NB4 (cell line): ENCODE results near the gene MIAT.

ENCODE experiments used
- DNase-seq: peaks from one replicate; pipeline ENCODE4 v3.0.0; 2010; ENCODE audit warnings: low read depth
- H3K4me3 ChIP-seq: one replicate; pipeline ENCODE4 v1.5.1; 2011; ENCODE audit warnings: mild to moderate bottlenecking, low read depth, low read length, moderate library complexity
- MYC ChIP-seq: IDR thresholded peaks from 2 replicates; pipeline ENCODE4 v1.6.1; 2011; ENCODE audit warnings: low read depth, low read length
- POLR2A ChIP-seq: IDR thresholded peaks from 2 replicates; pipeline ENCODE4 v1.6.1; 2011; ENCODE audit warnings: mild to moderate bottlenecking; ENCODE audit not compliant: insufficient read length; ENCODE audit errors: extremely low read depth
- TF ChIP-seq, protein P1 (sequence below): IDR thresholded peaks from one replicate; pipeline ENCODE4 v1.5.1; 2012; ENCODE audit warnings: low read depth, low read length
- TF ChIP-seq, protein P2 (sequence below): IDR thresholded peaks from 2 replicates; pipeline ENCODE4 v1.6.1; 2011; ENCODE audit warnings: low read depth, low read length

The MIAT gene

DNA sequence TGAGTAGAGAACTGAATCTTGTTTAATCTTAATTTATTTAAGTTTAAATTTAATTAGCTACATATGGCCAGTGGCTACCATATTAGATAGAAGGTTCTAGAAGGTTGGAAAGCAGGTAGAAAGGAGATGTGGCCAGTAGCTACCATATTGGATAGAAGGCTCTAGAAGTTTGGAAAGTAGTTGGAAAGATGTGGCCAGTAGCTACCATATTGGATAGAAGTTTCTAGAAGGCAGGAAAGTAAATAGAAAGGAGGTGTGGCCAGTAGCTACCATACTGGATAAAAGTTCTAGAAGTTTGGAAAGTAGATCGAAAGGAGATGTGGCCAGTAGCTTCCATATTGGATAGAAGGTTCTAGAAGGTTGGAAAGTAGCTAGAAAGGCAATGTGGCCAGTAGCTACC, 33.4 kb upstream of the MIAT start:
- DNase-seq = no peak
- TF ChIP-seq, protein P1, sequence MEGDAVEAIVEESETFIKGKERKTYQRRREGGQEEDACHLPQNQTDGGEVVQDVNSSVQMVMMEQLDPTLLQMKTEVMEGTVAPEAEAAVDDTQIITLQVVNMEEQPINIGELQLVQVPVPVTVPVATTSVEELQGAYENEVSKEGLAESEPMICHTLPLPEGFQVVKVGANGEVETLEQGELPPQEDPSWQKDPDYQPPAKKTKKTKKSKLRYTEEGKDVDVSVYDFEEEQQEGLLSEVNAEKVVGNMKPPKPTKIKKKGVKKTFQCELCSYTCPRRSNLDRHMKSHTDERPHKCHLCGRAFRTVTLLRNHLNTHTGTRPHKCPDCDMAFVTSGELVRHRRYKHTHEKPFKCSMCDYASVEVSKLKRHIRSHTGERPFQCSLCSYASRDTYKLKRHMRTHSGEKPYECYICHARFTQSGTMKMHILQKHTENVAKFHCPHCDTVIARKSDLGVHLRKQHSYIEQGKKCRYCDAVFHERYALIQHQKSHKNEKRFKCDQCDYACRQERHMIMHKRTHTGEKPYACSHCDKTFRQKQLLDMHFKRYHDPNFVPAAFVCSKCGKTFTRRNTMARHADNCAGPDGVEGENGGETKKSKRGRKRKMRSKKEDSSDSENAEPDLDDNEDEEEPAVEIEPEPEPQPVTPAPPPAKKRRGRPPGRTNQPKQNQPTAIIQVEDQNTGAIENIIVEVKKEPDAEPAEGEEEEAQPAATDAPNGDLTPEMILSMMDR = no peak
- TF ChIP-seq POLR2A (no peak), MYC (no peak)
- TF ChIP-seq, protein P2, sequence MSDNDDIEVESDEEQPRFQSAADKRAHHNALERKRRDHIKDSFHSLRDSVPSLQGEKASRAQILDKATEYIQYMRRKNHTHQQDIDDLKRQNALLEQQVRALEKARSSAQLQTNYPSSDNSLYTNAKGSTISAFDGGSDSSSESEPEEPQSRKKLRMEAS = no peak
- no peak overlapping the region for H3K4me3 ChIP-seq

DNA sequence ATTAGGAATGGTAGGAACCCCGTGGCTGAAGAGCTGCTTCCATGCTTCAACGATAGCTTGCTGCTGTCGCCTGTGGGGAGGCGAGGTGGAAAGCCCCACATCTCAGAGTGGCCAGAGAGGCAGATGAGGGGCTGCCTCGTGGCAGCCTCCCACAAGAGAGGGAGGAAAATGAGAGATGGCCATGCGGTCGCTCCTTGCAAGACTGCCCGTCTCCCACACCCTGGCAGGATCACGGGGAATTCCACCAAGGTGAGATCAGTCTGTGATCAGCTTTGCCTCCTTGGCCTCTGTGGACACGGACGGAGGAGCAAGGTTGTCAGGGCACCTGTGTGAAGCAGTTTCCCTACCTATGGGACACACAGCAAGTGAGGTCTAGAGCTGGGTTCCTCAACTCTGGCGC, 32.6 kb upstream of the MIAT start:
- no peak overlapping the region for H3K4me3 ChIP-seq
- DNase-seq = no peak
- TF ChIP-seq, protein P2 = no peak
- TF ChIP-seq, protein P1 = no peak
- TF ChIP-seq MYC (no peak), POLR2A (no peak)

DNA sequence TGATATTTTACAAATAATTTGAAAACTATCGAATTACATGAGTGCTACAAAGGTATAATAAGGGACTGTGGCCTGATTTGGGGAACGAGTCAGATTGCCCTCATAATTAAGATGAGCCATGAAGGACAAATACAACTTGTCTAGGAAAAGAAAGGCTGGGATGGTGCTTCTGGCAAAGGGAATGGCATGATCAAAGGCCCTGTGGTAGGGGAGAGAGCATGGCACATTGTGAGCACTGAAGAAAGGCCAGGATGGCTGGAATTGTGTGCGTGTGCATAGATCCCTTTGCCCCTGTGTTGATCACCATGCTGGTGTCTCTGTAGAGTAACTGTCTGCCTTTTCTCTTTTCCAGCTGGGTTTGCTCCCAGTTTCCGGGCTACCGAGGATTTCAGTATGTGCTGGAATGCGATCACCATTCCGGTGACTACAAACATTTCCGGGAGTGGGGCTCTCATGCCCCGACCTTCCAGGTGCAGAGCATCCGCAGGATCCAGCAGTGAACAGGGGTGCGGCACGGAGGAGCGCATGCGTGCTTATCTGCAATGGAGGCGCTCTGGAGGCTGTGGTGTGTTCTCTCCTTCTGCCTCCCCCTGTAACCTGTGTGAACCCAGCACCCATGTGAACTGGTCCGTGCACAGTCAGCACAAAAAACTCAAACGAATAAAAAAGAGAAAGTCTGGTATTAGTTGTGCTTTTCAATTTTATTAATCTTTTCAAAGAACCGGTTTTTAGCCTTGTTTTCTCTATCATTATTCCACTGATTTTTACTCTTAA, 27.2 kb upstream of the MIAT start:
- H3K4me3 ChIP-seq = no peak overlapping the region
- TF ChIP-seq MYC = no peak
- TF ChIP-seq, protein P2 = no peak
- TF ChIP-seq, protein P1 = no peak
- TF ChIP-seq POLR2A = no peak
- DNase-seq = no peak

DNA sequence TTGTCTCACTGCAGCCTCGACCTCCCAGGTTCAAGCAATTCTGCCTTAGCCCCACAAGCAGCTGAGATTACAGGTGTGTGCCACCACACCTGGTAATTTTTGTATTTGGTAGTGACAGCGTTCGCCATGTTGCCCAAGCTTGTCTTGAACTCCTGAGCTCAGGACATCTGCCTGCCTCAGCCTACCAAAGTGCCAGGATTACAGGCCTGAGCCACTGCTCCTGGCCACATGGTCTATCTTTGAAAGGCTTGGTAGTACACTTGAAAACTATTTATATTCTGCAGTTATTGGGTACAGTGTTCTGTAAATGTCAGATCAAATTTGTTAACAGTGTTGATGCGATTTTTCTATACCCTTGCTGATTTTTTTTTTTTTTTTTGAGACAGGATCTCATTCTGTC, 26.1 kb upstream of the MIAT start:
- TF ChIP-seq, protein P1 = no peak
- TF ChIP-seq, protein P2 = no peak
- TF ChIP-seq MYC = no peak
- TF ChIP-seq POLR2A = no peak
- no peak for DNase-seq
- H3K4me3 ChIP-seq = no peak overlapping the region

DNA sequence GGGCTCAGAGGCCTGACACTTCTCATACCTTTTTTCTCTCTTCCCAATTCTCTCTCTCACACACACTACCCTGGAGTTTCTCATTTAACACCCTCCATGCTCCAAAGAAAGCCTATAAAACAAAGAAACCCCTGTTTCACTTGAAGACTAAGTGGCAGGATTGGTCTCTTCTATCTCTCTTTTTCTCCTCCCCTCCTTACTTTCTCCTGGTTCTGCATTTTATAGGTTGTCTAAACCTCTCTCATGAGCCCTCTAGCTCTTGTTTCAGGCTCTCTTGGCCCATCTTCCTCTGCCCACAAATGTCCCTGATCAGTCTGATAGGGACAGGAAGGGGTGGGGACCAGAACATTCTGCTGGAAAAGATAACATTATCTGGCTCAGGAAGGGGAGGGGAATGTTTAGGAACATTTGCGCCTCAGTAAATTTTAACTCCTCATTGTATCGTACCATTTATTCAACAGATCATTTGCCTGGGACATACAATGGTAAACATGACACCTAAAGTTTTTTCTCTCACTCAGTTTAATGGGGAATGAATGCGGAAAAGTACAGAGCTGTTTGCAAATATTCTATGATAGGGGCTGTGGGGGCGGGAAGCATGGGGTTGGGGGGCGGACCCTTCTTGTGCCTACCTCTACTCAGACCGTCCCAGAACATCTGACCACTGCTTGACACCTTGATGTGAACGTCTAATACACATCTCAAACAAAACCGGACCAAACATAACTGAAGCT, 24.8 kb upstream of the MIAT start:
- TF ChIP-seq, protein P2 = no peak
- TF ChIP-seq, protein P1 = no peak
- TF ChIP-seq MYC (no peak), POLR2A (no peak)
- no peak for DNase-seq
- H3K4me3 ChIP-seq = no peak overlapping the region
